ENCODE results near the gene TMEM184A.
"Not testable (repeated sequence)": the region's sequence is repeated elsewhere in the genome, so short reads cannot be mapped to it uniquely, and the experiment has no call there.

The TMEM184A gene

DNA sequence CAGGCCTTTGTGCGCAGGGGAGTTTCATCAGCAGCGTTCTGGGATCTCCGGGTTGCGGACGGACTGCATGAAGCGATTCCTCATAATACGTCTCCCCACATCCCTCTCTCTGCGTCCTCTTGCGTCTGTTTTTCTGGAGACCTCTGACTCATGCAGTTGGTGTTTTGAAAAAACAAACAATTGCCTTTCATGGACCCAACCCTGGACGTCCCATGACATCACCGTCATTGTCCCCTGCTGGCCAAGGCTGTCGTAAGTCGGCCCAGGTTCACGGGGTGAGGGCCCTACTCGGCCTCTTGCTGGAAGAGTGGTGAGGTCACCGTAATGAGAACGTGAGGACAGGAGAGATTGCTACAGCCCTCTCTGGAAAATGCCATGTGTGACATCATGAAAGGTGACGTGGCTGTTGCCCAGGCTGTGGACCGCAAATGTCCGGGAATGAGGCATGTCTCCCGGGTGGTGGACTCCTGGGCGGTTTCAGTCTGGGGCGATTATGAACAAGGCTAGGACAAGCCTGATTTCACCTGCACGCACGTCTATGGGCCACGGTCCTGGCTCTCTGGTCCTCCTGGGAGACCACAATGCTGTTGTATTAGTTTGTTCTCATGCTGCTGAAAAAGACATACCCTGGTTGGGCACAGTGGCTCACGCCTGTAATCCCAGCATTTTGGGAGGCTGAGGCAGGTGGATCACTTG, 35.3 kb downstream of the TMEM184A start:
- no peak for DNase-seq

DNA sequence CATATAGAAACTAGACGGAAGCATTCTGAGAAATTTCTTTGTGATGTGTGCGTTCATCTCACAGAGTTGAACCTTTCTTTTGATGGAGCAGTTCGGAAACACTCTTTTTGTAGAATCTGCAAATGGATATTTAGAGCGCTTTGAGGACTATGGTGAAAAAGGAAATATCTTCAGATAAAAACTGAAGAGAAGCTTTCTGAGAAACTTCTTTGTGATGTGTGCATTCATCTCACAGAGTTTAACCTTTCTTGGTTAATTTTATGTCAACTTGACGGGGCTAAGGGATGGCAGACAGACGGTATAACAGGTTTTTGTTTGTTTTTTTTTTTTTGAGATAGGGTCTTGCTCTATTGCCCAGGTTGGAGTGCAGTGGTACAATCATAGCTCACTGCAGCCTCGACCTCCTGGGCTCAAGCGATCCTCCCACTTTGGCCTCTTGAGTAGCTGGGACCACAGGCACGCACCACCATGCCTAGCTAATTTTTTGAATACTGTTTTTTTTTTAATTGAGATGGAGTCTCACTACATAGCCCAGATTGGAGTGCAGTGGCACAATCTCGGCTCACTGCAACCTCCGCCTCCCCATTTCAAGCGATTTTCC, 36.6 kb downstream of the TMEM184A start:
- not testable (repeated sequence) for DNase-seq

DNA sequence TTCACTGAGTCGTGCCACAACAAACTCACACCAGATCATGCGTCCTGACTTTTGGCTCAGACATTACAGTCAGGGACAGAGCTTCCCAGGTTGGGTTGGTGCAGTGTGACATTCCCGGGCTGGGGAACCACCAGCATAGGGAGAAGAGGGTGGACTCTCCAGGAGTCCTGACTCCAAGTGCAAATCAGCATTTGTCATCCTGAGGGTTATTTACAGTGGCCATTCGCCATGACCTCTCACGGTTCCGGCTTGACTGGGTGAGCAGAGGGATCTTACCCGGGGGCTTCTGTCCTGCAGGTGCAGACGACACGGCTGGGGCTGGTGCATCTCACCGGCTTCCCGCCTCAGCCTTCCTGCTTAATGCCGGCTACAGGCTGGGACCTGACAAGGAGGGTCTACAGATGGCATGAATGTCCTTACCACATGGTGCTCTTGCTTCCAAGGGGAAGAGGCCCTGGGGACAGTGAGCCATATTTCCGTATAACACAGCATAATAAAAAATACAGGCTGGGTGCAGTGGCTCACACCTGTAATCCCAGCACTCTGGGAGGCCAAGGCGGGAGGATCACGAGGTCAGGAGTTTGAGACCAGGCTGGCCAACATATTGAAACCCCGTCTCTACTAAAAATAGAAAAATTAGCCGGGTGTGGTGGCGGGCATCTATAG, 39.3 kb downstream of the TMEM184A start:
- DNase-seq: no peak

DNA sequence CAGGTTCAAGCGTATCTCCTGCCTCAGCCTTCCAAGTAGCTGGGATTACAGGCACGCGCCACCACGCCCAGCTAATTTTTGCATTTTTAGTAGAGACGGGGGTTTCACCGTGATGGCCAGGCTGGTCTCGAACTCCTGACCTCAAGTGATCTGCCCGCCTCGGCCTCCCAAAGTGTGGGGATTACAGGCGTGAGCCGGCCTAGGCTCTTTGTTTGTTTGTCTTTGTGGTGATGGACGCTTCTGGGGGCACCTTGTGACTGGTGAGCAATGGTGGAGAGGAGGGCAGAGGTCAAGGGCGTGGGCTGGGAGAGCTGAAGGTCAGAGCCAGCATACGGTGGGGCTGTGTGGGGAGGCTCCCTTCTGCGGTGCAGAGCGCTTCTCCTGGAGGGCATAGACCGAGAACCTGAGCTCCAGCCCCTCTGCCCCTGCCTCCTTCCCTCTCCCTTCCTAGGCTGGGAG, 40.5 kb downstream of the TMEM184A start:
- DNase-seq: not testable (repeated sequence)

DNA sequence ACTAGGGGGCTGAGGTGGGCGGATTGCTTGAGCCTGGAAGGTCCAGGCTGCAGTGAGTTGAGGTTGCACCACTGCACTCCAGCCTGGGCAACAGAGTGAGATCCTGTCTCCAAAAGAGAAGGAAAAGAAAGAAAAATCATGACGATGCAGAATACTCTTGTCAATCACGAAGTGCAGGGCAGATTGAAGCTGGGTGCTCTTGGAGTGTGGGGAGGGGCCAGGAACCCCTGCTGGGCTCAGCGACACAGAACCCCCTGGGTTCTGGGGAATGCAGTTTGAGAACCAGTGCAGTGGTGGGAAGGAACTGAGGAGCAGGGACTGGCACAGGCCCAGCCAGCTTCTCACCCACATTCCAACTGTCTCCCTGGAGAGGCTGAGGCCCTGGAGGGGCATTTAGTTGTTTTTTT, 41.0 kb downstream of the TMEM184A start:
- no peak for DNase-seq

DNA sequence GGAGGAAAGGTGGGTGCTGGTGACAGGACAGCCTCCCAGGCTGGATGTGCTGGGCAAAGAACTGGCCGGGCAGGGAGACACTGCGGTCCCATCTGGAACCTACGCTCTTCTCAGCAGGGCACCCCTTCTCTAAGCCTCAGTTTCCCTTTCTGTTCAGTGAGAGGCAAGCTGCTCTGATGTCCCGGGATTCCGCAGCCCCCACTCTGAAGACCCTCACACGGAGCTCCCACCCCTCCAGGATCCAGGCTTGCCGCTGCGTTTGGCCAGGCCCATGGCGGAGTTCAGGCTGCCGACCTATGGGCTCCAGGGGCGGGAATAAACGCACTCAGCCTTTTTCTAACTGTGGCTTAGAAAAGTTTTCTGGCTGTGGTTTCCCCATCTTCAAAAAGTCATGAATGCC, 41.6 kb downstream of the TMEM184A start:
- DNase-seq: no peak

DNA sequence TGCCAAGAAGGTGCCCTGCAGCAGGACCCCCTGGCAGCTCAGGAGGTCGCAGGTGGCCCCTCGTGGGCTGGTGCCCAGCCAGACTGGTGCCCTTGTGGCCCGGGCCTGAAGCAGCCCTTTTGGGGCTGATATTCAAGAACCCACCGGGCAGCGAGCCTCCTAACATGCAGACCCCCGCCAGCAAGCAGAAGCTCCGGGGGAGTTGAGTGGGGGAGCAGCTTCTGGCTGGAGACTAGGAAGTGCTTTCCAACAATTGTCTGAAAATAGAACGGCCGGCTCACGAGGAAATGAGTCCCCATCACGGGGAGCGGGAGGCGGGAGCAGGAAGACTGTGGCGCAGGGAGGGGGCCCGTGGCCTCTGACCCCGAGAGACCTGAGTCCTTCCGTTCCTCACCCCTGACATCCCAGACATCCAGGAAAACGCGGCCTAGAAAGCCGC, 42.3 kb downstream of the TMEM184A start:
- no peak for DNase-seq

DNA sequence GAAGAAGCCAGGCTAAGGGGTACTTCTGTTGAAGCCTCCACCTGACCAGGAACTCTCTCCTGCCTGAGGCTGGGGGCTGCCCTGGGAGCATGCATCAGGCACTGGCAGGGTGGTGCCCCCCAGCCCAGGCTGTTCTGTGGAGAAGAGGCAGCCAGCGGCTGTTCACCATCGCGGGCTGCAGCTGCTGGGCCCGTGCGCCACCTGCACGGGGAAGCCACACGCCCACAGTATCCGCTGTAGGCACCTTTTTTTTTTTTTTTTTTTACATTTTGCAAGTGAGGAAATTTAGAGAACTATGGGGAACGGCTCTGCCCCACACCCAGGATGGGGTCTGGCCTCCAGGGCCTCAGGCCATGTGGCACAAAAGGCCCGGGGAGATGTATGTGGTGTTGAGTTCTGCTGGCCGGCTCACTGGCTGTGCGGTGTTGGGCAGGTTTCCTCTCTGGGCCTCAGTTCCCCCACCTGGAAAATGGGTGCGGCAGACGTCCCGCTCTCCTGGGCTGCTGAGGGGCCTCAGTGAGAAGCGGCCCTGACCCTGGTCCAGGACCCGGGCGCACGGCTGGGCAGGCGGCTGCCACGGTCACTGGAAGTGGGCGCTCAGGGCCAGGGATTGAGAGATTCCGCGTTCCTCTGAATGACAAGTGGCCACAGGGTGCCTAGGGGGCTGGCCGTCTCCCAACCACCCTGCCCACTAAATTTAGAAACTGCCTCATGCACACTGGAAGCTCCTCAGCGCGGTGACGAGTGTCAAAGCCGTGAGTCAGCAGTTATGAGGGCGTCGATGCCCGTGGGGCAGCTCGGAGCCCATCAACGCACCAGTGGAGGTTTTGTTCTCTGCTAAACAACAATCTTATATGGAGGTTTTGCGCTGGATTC, 43.0 kb downstream of the TMEM184A start:
- peak; percentile 58 for DNase-seq

DNA sequence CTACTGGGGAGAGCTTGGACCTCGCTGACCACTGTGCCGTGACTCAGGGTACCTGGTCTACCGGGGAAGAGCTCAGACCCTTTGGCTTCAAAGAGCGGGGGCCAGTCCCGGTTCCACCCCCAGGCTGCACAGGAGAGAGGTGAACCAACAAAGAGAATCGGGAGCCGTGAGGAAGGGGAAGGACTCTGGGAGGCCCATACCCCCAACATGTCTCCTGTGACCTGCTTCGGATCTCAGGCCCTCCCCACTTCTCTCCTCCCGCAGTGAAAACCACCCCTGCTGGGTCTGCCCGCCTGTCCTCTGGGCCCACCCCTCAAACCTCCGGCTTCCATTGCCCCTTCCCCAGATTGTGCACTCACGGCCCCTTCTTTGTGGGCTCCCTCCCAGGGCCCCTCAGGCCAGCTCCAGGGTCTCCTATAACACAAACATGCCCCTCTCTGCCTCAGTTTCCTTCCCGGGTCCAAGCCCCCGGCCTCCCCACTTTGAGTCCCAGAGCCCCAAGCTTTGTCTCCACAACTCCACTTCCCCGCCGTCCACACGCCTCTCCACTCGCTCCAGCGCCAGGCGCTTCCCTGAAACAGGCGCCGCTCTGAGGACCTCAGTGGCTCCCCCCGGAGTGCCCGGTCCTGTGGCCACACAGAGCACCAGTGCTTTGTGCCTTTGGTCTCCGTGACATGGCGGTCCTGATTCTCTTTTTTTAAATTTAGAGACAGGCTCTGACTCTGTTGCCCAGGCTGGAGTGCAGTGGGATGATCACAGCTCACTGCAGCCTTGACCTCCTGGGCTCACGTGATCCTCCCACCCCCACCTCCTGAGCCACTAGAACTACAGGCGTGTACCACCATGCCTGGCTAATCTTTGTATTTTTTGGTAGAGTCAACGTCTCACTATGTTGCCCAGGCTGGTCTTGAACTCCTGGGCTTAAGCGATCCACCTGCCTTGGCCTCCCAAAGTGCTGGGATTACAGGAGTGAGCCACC, 44.3 kb downstream of the TMEM184A start:
- no peak for DNase-seq

DNA sequence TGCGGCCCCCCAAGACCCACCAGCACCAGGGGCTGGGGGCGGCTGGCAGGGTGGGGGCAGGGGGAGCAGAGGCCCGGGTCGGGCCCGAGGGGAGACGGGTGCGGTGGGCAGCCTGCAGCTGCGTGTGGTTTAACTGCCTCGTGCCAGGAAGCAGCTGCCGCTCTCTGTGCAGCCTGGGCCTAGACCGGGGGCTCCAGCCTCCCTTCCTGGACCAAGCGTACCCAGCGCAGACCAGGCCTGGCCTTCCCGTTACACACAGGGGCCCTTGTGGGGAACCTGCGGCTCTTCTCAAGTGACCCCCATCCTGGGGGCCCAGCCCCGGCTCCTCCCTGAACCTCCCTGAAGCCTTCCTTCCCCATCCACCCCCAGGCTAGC, 45.2 kb downstream of the TMEM184A start:
- no peak for DNase-seq

DNA sequence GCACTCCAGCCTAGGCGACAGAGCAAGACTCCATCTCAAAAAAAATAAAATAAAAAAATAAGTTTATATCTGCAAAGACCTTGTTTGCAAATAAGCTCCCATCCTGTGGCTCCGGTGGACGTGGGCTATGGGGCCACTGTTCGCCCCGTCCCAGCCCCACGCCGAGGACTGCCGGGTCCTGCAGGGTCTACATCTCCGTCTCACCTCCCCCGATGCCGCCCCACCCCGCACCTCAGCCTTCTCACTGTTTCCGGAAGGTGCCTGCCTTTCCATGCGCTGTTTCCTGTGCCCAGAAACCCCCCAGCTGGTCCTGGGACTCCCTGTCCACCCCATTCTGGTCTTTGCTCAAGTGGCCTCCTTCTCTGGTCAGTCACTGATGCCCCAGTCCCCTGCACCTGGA, 46.8 kb downstream of the TMEM184A start:
- no peak for DNase-seq

DNA sequence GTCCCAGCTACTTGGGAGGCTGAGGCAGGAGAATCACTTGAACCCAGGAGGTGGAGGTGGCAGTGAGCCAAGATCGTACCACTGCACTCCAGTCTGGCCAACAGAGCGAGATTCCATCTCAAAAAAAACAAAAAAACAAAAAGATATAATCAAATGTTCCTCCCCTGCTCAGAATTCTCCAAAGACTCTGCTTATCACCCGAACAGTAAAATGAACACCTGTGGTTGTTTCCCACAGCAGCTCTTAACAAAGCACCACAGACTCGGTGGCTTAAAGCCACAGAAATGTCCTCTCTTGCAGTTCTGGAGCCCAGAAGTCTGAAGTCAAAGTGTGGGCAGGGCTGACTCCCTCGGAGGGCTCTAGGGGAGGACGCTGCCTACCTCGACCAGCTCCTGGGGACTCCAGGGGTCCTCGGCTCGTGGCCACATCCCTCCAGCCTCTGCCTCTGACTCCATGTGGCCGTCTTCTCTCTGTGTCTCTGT, 47.7 kb downstream of the TMEM184A start:
- DNase-seq: no peak

DNA sequence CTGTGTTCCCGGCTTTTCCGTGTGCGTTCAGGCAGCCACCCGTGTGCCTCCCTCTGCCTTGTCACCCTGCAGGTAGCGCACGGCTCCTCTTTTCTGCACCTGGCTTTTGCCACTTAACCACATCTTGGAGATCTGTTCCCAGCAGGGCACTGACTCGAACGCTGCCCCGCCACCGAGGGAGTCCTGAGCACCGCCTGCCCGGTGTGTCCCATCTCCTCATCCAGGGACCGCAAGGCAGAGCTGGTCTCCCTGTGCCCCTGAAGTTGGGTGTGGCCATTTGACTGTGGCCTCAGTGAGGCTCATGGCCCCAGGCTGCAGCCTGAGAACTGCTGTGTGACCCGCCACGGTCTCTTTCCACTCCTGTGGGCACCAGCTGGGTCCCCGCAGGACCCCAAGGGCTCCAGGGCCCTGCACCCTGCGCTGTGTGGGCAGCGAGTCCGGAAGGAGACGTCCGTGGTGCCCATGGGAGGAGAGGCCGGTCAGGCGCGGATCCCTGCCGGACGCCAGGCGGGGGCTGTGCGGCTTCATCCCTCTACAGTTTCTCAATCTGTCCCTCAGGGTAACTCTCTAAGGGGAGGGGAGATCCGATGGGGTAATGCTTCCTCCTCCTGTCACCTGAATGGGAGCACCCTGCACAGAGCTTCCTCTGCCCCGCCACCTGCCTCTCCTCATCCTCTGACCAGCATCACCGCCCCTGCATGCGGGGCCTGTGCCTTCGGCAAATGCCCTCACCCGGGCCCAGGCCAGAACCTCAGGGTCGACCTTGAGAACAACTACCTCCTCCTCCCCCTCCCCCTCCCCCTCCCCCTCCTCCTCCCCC, 50.1 kb downstream of the TMEM184A start:
- no peak for DNase-seq

DNA sequence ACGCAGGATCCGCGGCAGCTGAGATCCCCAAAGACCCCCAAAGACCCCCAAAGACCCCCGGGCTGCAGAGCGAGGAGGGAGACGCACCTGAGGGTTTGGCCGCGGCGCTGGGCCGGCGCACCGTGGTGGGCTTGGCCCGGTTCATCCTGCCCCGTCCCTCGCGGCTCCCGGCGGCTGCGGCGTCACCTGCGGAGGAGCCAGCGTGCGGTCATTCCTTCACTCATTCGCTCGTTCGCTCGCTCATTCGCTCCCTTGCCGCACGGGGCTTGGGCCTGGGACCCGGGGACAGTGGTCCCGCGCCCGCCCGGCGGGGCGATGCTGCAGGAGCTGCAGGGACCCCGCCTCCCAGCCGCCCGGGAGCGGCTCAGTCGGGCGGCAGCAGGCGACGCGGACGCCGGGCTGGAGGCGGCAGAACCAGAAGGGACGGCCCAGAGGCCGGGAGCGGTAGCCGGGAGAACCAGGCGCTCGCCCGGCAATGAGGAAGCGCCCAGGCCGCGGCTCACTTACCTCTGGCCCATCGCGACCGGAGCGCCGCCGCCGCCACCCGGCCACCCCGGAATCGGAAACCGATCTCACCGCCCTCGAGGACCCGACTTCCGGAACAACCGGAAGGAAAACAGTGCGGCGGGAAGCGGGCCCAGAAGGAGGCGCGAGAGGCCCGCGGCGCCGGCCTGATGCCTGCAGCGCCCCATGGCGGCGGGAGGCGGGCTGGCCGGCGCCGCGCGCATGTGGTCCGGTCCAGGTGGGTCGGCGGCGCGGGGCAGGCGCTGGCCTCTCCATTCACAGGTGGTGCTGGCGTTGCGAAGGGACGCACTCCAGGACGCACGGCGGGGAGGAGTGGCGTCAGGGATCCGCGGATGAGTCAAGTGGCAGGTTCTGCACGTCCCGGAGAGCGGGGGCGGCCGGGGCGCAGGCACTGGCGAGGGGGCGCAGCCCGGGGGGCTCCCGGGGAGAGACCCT, 51.9 kb downstream of the TMEM184A start, which contains the start of gene INTS1:
INTS1 (minus strand) TSS at position 574 of the 960 bp plus-strand sequence; CDS start at position 145, 429 bp downstream.
- DNase-seq: peak; percentile 91

DNA sequence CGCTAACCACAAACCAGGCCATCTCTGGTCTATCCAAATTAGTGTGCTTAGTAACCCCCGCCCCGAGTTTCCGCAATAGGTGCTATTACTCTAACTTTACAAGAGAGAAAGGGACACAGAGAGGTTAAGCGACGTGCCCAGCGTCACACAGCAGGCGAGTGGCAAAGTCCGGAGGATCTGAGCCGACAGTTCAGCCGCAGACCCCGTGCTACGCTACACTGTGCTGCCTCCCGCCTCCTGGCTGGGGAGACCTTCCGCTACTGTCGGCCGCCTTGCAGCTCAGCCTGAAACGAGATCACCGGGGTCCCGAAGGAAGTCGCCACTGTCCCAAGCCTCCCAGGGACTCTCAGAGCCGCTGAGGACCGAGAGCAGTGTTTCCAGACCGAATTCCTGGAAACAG, 52.6 kb downstream of the TMEM184A start:
- DNase-seq: no peak

DNA sequence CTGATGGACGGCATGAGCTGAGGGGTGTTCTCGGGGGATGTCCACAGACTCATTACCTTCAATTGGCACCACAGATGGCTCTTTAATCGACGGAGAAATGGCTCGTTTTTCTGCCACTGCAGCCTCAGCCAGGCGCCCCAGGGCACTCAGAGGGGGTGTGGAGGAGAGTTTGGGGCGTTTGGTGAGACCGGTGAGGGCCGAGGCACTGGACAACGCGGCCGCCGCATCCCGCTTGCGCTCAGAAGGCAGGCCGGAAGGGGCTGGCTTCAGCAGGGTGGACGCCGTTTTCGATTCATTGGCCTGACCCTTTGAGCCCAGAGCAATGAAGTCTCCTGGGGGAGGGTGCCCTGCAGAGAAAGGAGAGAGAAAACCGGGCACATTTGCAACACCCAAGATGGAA, 53.2 kb downstream of the TMEM184A start:
- DNase-seq: no peak

DNA sequence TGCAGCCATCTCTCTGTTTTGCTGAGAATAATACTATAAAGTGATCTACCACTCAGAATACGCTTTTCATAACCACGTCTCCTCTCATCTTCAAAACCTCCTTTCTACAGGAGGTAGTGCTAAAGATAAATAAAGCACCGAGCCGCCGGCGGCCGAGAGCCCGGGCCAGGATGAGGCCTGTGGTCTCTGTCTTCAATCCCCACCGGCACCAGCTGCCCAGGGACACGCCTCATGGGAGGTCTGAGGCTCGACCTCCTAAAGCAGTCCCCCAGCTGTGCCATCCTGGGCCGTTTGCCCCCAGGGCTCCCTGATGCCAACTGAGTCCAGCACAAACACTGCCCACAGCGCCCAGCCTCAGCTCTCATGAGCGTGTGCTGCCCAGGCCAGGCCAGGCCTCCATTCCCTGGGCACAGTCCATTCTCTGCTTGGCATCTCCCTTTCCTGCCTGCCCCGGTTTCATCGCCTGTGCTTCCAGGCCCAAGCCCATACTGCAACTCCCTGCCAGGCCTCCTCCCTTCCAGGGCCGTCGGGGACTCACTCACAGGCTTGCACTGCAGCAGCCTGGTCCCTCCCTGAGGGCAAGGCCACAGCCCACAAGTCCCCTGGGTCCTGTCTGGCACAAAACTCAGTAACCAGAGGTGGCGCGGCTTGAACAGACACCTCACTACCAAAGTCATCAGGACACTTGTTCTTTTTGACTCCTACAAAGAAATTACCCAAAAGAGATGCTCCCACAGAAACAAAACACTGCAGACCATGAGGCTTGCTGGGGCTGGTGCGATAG, 54.3 kb downstream of the TMEM184A start:
- DNase-seq: no peak

DNA sequence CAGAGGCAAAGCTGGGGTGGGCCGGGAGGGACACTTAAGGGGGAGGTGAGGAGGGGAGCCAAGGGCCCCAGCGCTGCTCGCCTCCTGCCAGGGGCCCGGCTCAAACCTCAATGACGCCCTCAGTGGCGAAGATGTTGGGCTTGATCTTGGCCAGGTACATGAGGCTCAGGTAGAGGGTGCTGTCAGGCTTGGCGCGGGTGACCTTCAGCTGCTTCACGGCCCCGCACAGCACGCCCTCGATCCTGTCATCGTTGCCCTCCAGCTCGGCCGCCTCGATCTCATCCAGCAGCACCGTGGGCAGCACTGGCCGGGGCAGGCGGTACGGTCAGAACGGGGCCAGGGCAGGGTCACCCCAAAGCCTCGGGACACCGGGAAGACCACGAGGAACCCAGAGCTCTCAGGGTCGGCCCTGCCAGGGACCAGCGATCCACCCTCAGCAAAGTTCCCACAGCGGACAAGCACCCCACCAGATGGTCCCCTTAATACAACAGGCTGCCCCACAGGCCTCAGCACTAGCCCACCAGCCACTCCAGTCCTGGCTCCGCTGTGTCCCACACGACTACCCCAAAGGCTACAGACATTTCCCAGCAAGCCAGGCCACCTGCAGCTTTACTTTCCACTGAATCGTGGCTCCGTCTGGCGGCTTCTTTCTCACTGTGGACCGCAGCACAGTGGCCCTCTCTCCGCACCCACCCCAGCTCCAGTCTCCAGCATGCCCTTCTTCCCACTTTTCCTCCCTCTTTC, 55.8 kb downstream of the TMEM184A start:
- DNase-seq: no peak

All from stimulated activated CD4-positive, alpha-beta T cell treated with anti-CD3 and anti-CD28 coated beads, Interleukin-1b, Interleukin-23, amount 100 ng/mL, for 48 hours (primary cell).